Naive B cell (primary cell): ENCODE data around the gene LYPD3. TPM values are rescaled to one million over a fixed set of nuclear protein-coding genes. Genes with fewer than 3 reads are reported as not detected.

Source experiments
- ATAC-seq, 2 donors: fragments of 150-1000 bp; cut with Tn5 transposase; 2 replicates each; pipeline ENCODE4 v1.10.0; 2021; ENCODE audit warnings: low read depth in 2 of 2, mild to moderate bottlenecking in 2 of 2, moderate library complexity in 2 of 2
- DNase-seq: peaks from one replicate; pipeline ENCODE4 v3.0.0; 2022
- H3K27ac Mint-ChIP-seq, 6 donors: one replicate each; pipeline ENCODE4 v1.8.0; 2020 to 2022; ENCODE audit warnings: mild to moderate bottlenecking in 6 of 6, mixed read lengths in 6 of 6, moderate library complexity in 5 of 6, inconsistent platforms in 2 of 6
- H3K27me3 Mint-ChIP-seq, 3 donors: one replicate each; pipeline ENCODE4 v1.8.0; 2021 to 2022; ENCODE audit warnings: mixed read lengths in 3 of 3, mild to moderate bottlenecking in 1 of 3
- H3K36me3 Mint-ChIP-seq, 2 donors: one replicate each; pipeline ENCODE4 v1.8.0; 2020 to 2022; ENCODE audit warnings: mixed read lengths in 2 of 2, inconsistent platforms in 1 of 2, mild to moderate bottlenecking in 1 of 2
- H3K4me1 Mint-ChIP-seq, 3 donors: one replicate each; pipeline ENCODE4 v1.8.0; 2020 to 2022; ENCODE audit warnings: mixed read lengths in 3 of 3, inconsistent platforms in 1 of 3, mild to moderate bottlenecking in 1 of 3, moderate library complexity in 1 of 3
- H3K4me3 Mint-ChIP-seq, 8 donors: one replicate each; pipeline ENCODE4 v1.8.0; 2020 to 2022; ENCODE audit warnings: mild to moderate bottlenecking in 8 of 8, mixed read lengths in 8 of 8, moderate library complexity in 8 of 8, inconsistent platforms in 2 of 8
- H3K9me3 Mint-ChIP-seq, 7 donors: one replicate each; pipeline ENCODE4 v1.8.0; 2020 to 2022; ENCODE audit warnings: mixed read lengths in 7 of 7, mild to moderate bottlenecking in 5 of 7, inconsistent platforms in 2 of 7, moderate library complexity in 1 of 7
- polyA plus RNA-seq, 6 donors: library from polyadenylated mRNA; unstranded; fragments of 300-500 nt; fragmentation: Illumina TruSeq; gene quantifications; one replicate each; pipeline ENCODE4 v1.2.3, GENCODE V29; 2021; ENCODE audit warnings: low read depth in 6 of 6

Gene LYPD3
- polyA plus RNA-seq, 6 donors from 2014 or later = 0.24 to 0.90 (median 0.45) TPM; not detected in 2

DNA sequence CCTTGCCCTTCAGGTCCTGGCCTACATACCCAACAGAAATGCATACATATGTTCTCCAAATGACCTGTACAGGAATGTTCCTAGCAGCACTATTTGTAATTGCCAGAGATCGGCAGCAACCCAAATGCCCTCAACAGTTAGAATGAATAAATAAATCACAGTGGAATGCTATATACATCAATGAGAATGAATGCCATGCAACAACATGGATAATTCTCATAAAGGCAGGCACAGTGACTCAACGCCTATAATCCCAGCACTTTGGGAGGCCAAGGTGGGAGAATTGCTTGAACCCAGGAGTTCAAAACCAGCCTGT lies 32.1 kb downstream of the LYPD3 start:
- Mint-ChIP-seq H3K27ac (peak overlapping the region in 2 of 6 donors; percentile 27 to 54), H3K4me3 (no peak overlapping the region), H3K36me3 (no peaks in the 10 kb centered on the region), H3K9me3 (no peaks in the 10 kb centered on the region), H3K4me1 (peaks cover 21 to 30% (median 22%) of the 10 kb centered on the region in 3 donors), H3K27me3 (peaks cover 0 to 5% (median 4%) of the 10 kb centered on the region in 3 donors)
- DNase-seq (no peak), ATAC-seq (no peak)

- Mint-ChIP-seq H3K4me1 (peaks cover 10 to 22% (median 13%) of the 10 kb centered on the region in 3 donors), H3K27ac (no peak overlapping the region), H3K4me3 (no peak overlapping the region), H3K27me3 (peaks cover 0 to 13% (median 5%) of the 10 kb centered on the region in 3 donors), H3K36me3 (no peaks in the 10 kb centered on the region), H3K9me3 (no peaks in the 10 kb centered on the region)
- ATAC-seq (no peak), DNase-seq (no peak)
These were observed 34.4 kb downstream of the LYPD3 start for GRCh38 chr19:43430976-43431375.

DNA sequence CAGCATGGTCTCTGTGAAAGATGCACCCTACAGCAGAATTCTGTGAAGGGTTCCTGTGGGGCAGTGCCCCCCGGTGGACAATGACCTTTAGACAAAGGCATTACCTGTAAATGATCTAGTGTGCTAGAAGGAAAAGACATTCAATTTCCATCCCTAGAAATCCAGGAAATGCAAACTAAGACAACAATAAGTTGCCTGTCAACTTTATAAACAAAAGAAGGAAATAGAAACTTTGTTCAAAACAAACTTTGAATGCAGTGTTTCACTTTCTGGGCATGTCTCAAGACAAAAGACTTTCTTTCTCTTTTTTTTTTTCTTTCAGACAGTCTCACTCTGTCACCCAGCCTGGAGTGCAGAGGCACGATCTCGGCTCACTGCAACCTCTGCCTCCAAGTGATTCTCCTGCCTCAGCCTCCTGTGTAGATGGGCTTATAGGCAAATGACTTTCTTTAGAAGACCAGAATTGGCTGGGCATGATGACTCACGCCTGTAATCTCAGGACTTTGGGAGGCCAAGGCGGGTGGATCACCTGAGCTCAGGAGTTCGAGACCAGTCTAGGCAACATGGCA lies 35.2 kb downstream of the LYPD3 start:
- Mint-ChIP-seq H3K4me3 (peak overlapping the region in 1 of 8 donors; percentile 47), H3K27me3 (peaks cover 2 to 13% (median 5%) of the 10 kb centered on the region in 3 donors), H3K27ac (no peak overlapping the region), H3K4me1 (peaks cover 10 to 17% (median 14%) of the 10 kb centered on the region in 3 donors), H3K9me3 (no peaks in the 10 kb centered on the region), H3K36me3 (no peaks in the 10 kb centered on the region)
- ATAC-seq (peak in 1 of 2 donors; percentile 65), DNase-seq (no peak)

GRCh38 chr19:43429395-43429794 lies 36.0 kb downstream of the LYPD3 start:
- no peak overlapping the region for H3K27ac Mint-ChIP-seq

GRCh38 chr19:43425567-43426392 lies 39.6 kb downstream of the LYPD3 start:
- Mint-ChIP-seq H3K36me3 (no peaks in the 10 kb centered on the region), H3K9me3 (no peaks in the 10 kb centered on the region), H3K27me3 (peaks cover 17 to 19% (median 18%) of the 10 kb centered on the region in 3 donors), H3K4me3 (no peak overlapping the region), H3K27ac (peak overlapping the region in 2 of 6 donors; percentile 10 to 52), H3K4me1 (peaks cover 3 to 6% (median 6%) of the 10 kb centered on the region in 3 donors)
- ATAC-seq = no peak
- DNase-seq = no peak

More at GRCh38 chr19:43429395-43429794, 36.0 kb downstream of the LYPD3 start:
- Mint-ChIP-seq H3K9me3 (no peaks in the 10 kb centered on the region), H3K4me3 (peak overlapping the region in 1 of 8 donors; percentile 0), H3K36me3 (no peaks in the 10 kb centered on the region), H3K27me3 (peaks cover 9 to 13% (median 11%) of the 10 kb centered on the region in 3 donors), H3K4me1 (peaks cover 10 to 17% (median 14%) of the 10 kb centered on the region in 3 donors)
- ATAC-seq (no peak), DNase-seq (no peak)

- Mint-ChIP-seq H3K36me3 (no peaks in the 10 kb centered on the region), H3K4me3 (no peak overlapping the region), H3K4me1 (peaks cover 0 to 6% (median 3%) of the 10 kb centered on the region in 3 donors), H3K9me3 (no peaks in the 10 kb centered on the region), H3K27me3 (peaks cover 13 to 24% (median 17%) of the 10 kb centered on the region in 3 donors), H3K27ac (no peak overlapping the region)
- DNase-seq (no peak), ATAC-seq (no peak)
These were observed 41.6 kb downstream of the LYPD3 start for GRCh38 chr19:43423779-43424178.

DNA sequence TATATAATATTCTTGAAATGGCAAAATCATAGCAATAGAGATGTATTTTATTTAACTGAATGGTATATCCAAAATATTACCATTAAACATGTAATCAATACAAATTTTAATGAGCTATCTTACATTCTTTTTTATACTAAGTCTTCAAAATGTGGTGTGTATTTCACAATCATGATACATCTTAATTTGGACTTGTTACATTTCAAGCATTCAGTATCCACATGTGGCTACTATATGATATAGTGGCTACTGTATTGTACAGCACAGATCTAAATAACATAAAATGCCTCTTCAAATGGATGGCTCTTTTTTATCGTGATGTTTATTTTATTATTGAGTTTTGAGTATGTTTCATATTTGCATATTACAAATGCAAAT lies 42.7 kb downstream of the LYPD3 start:
- H3K9me3 Mint-ChIP-seq = peaks cover 0 to 2% (median 0%) of the 10 kb centered on the region in 7 donors
- H3K27me3 Mint-ChIP-seq = peaks cover 13 to 17% (median 17%) of the 10 kb centered on the region in 3 donors
- peaks cover 0 to 6% (median 3%) of the 10 kb centered on the region in 3 donors for H3K4me1 Mint-ChIP-seq
- no peak for DNase-seq
- ATAC-seq = no peak
- no peaks in the 10 kb centered on the region for H3K36me3 Mint-ChIP-seq
- no peak overlapping the region for H3K27ac Mint-ChIP-seq
- H3K4me3 Mint-ChIP-seq = no peak overlapping the region

- no peak overlapping the region for H3K4me3 Mint-ChIP-seq
- no peak for DNase-seq
- peaks cover 2 to 10% (median 6%) of the 10 kb centered on the region in 3 donors for H3K4me1 Mint-ChIP-seq
- H3K9me3 Mint-ChIP-seq = peaks cover 0 to 2% (median 0%) of the 10 kb centered on the region in 7 donors
- H3K36me3 Mint-ChIP-seq = no peaks in the 10 kb centered on the region
- peaks cover 14 to 17% (median 17%) of the 10 kb centered on the region in 3 donors for H3K27me3 Mint-ChIP-seq
- no peak overlapping the region for H3K27ac Mint-ChIP-seq
- no peak for ATAC-seq
These were observed 43.3 kb downstream of the LYPD3 start for GRCh38 chr19:43422000-43422688.

DNA sequence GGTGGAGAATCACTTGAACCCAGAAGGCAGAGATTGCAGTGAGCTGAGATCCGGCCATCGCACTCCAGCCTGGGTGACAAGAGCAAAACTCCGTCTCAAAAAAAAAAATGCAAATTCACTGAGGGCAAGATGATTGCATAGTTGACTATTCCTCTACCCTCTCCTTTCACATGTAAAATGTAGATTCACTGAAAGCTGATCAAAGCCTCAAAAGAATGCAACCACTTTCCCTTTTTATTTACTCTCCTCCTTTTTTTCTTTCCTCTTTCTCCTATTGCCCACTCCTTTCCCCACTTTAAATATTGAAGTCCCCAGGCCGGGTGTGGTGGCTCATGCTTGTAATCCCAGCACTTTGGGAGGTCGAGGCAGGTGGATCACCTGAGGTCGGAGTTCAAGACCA lies 44.5 kb downstream of the LYPD3 start:
- no peak overlapping the region for H3K4me3 Mint-ChIP-seq
- DNase-seq (no peak), ATAC-seq (no peak)
- peaks cover 11 to 17% (median 17%) of the 10 kb centered on the region in 3 donors for H3K27me3 Mint-ChIP-seq
- no peak overlapping the region for H3K27ac Mint-ChIP-seq
- no peaks in the 10 kb centered on the region for H3K36me3 Mint-ChIP-seq
- peaks cover 6 to 16% (median 12%) of the 10 kb centered on the region in 3 donors for H3K4me1 Mint-ChIP-seq
- peaks cover 0 to 2% (median 0%) of the 10 kb centered on the region in 7 donors for H3K9me3 Mint-ChIP-seq

GRCh38 chr19:43416951-43417623 lies 48.3 kb downstream of the LYPD3 start:
- Mint-ChIP-seq H3K4me1 (peaks cover 6 to 13% (median 7%) of the 10 kb centered on the region in 3 donors), H3K36me3 (no peaks in the 10 kb centered on the region), H3K4me3 (no peak overlapping the region), H3K9me3 (peaks cover 0 to 12% (median 0%) of the 10 kb centered on the region in 7 donors), H3K27me3 (peaks cover 5 to 11% (median 5%) of the 10 kb centered on the region in 3 donors), H3K27ac (peak overlapping the region in 2 of 6 donors; percentile 18 to 45)
- DNase-seq = no peak
- ATAC-seq = peak; percentile 25 to 35

DNA sequence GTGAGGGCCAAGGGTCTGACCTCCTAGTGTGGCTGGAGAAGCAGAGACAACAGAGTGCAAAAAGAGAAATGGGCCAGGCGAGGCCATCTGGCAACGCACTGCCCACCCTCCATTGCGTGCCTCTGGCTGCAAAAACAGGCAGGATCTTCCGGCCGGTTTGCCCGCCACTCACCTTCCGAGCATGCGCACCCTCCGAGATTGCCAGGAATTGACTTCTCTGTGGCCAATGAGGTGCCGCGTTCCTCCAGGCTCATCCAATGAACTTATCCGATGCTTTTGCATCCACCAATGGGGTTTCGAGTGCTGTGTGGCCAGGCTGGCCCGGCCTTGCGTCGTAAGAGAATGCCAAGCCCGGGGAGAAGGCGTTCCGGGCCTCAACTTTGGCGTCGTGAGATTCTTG lies 50.9 kb downstream of the LYPD3 start, which contains the start of gene TEX101:
TEX101 (plus strand) TSS at position 337 of the 400 bp plus-strand sequence. CDS start 1,030 bp downstream, outside the sequence.
- Mint-ChIP-seq H3K36me3 (no peaks in the 10 kb centered on the region), H3K27ac (peak within 1 kb of the TSS in 1 of 6 donors; percentile 58), H3K27me3 (peaks cover 4 to 10% (median 10%) of the 10 kb centered on the region in 3 donors), H3K9me3 (peaks cover 0 to 18% (median 6%) of the 10 kb centered on the region in 7 donors), H3K4me3 (peak within 1 kb of the TSS in 1 of 8 donors; percentile 22), H3K4me1 (peaks cover 6 to 13% (median 7%) of the 10 kb centered on the region in 3 donors)
- DNase-seq = no peak
- ATAC-seq = no peak

DNA sequence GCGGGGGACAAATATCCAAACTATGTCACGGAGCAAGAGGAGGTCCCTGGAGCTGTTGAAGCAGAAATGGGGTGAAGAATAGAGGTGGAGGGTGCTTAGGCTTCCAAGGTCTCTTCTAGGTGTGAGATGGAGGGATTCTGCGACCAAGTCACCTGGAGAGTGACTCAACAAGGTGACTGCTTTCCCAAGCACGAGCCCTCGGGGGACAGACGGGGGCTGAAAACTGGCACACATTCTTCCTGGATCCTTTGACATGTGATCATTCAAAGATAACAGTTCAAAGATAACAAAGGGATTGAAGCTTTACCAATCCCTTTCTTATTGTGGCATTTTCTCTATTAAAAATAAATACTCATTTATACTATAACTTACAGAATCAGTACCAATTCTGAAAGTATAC lies 53.0 kb downstream of the LYPD3 start:
- Mint-ChIP-seq H3K27ac (no peak overlapping the region), H3K27me3 (peaks cover 4 to 13% (median 10%) of the 10 kb centered on the region in 3 donors), H3K9me3 (peaks cover 0 to 18% (median 10%) of the 10 kb centered on the region in 7 donors), H3K36me3 (no peaks in the 10 kb centered on the region), H3K4me1 (peaks cover 5 to 13% (median 6%) of the 10 kb centered on the region in 3 donors), H3K4me3 (no peak overlapping the region)
- DNase-seq = no peak
- no peak for ATAC-seq
